Cardiac muscle cell (in vitro differentiated cells and primary cell): Measurements from ENCODE around the gene PDE10A. TPM values are rescaled to one million over a fixed set of nuclear protein-coding genes. Genes with fewer than 3 reads are reported as not detected.
A peak's percentile ranks its signal among the peaks of the same experiment; 100 is the strongest.

Source experiments
- DNase-seq, 2 donors: peaks; one replicate each; pipeline versions ENCODE4 v3.0.0 to v3.0.0-alpha.2; 2010 to 2017; ENCODE audit warnings: low read depth in 1 of 2, low spot score in 1 of 2
- H3K27ac ChIP-seq: fragments of 200-600 bp; sonication (generic); 2 replicates; pipeline ENCODE4 v1.5.1; 2016
- H3K27me3 ChIP-seq: fragments of 200-600 bp; sonication (generic); 2 replicates; pipeline ENCODE4 v1.6.0; 2016; ENCODE audit warnings: control low read depth
- H3K36me3 ChIP-seq: fragments of 200-600 bp; sonication (generic); 2 replicates; pipeline ENCODE4 v1.5.1; 2016; ENCODE audit warnings: control low read depth
- H3K4me1 ChIP-seq: fragments of 200-600 bp; sonication (generic); 2 replicates; pipeline ENCODE4 v1.8.1; 2017; ENCODE audit warnings: low read depth, mild to moderate bottlenecking, mixed run types
- H3K4me3 ChIP-seq: fragments of 200-600 bp; sonication (generic); 2 replicates; pipeline ENCODE4 v1.5.1; 2016; ENCODE audit warnings: mild to moderate bottlenecking
- H3K9me3 ChIP-seq: fragments of 200-600 bp; sonication (generic); 2 replicates; pipeline ENCODE4 v1.5.1; 2017; ENCODE audit warnings: low read depth, mild to moderate bottlenecking, control low read depth
- polyA plus RNA-seq: library from polyadenylated mRNA; unstranded; fragments of >200 nt; fragmentation: Nextera tagmentation; extraction: Ambion mirVana; gene quantifications from 2 replicates; pipeline ENCODE4 v1.2.1, GENCODE V29; 2016
- total RNA-seq: library from RNA; depleted of rRNA; stranded (reverse); fragments of >200 nt; gene quantifications from 2 replicates; pipeline ENCODE4 v1.2.3, GENCODE V29; 2016
- TF ChIP-seq, protein P1 (sequence below): IDR thresholded peaks from 2 replicates; pipeline ENCODE4 v1.5.1; 2012; ENCODE audit warnings: low read depth, mild to moderate bottlenecking, low read length

The PDE10A gene
- total and polyA plus RNA-seq, 2 experiments from 2014 or later: 0.82 to 5.4 TPM

DNA sequence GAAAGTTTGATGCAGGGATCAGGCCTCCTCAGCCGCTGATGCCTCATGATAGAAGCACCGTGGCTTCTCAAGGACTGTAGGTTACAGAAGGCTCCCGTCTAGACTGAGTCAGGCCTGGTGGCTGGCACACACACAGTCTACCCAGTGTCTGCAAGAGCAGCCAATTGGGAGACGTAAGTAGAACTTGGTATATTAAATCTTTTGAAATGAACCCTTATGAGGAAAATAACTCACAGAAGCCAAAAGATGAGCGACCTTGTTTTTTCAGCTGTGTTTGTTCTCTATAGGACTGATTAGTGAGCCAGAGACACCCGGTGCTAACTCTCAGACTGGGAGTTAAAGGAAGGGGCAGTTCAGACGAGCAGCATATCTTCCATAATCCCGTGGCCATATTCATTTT, 5.9 kb upstream of the PDE10A start:
- no peak for DNase-seq
- H3K9me3 ChIP-seq: no peaks in the 10 kb centered on the region
- TF ChIP-seq, protein P1, sequence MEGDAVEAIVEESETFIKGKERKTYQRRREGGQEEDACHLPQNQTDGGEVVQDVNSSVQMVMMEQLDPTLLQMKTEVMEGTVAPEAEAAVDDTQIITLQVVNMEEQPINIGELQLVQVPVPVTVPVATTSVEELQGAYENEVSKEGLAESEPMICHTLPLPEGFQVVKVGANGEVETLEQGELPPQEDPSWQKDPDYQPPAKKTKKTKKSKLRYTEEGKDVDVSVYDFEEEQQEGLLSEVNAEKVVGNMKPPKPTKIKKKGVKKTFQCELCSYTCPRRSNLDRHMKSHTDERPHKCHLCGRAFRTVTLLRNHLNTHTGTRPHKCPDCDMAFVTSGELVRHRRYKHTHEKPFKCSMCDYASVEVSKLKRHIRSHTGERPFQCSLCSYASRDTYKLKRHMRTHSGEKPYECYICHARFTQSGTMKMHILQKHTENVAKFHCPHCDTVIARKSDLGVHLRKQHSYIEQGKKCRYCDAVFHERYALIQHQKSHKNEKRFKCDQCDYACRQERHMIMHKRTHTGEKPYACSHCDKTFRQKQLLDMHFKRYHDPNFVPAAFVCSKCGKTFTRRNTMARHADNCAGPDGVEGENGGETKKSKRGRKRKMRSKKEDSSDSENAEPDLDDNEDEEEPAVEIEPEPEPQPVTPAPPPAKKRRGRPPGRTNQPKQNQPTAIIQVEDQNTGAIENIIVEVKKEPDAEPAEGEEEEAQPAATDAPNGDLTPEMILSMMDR: no peak
- H3K4me1 ChIP-seq: no peaks in the 10 kb centered on the region
- H3K27ac ChIP-seq: no peak overlapping the region
- H3K4me3 ChIP-seq: no peak overlapping the region
- H3K36me3 ChIP-seq: no peaks in the 10 kb centered on the region
- H3K27me3 ChIP-seq: peaks cover 63% of the 10 kb centered on the region

DNA sequence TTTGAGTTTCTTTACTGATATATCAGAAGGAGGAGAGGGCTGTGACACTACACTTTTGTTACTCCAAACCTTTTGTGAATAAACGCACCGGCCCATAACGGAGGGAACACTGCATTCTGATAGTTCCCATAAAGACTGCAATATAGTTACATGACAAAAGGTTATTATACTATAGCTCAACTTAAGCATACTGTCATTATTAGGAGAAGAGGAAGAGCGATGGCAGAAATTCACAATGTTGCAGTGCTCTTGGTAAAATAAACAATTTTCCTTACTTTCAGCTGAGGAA, 2.3 kb upstream of the PDE10A start:
- H3K27me3 ChIP-seq: peaks cover 92% of the 10 kb centered on the region
- H3K36me3 ChIP-seq: no peaks in the 10 kb centered on the region
- TF ChIP-seq, protein P1: no peak
- H3K9me3 ChIP-seq: no peaks in the 10 kb centered on the region
- H3K27ac ChIP-seq: no peak overlapping the region
- no peak overlapping the region for H3K4me3 ChIP-seq
- peaks cover 7% of the 10 kb centered on the region for H3K4me1 ChIP-seq
- DNase-seq: no peak

DNA sequence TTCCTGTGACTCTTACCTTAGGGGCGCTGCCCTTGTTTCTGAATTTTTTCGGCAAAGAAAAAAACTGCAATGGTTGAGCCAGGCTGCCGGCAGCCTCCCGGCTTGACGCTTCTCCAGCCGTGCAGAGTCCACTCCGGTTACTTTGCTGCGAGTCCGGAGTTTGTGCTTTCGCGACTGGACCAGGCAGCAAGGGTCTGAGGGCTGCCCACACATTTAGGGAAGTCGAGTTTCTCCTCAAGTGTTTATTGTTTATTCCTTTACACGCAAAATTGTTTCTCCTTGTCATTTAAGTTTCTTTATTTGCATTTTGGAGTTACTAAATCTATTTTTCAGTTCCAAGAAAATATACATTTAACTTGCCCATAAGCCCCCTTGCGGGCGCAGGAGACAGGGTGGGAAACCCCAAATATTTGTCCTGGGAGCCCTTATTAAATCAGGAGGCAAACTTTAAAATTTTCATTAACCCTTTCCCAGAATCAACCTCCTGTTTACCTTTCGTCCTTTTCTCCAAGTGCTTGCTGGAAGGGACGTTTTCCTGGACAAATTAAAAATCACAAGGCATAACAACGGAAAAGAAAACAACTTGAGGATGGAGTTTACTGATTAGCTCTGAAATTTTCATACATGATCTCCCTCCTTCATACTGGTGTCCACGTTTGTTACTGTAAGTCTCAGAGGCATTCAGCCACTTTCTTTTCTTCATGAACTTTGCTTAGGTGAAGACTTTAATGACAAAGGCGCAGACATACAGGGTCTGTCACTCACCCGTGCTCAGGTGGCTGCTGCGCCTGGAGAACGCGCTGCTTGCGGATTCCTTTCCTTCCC, 1.7 kb upstream of the PDE10A start:
- H3K4me1 ChIP-seq: peaks cover 7% of the 10 kb centered on the region
- peaks cover 92% of the 10 kb centered on the region for H3K27me3 ChIP-seq
- H3K4me3 ChIP-seq: peak overlapping the region; percentile 70
- peak in 1 of 2 donors; percentile 49 for DNase-seq
- TF ChIP-seq, protein P1: peak; percentile 30
- H3K9me3 ChIP-seq: no peaks in the 10 kb centered on the region
- H3K27ac ChIP-seq: no peak overlapping the region
- no peaks in the 10 kb centered on the region for H3K36me3 ChIP-seq

- Histone ChIP-seq H3K36me3 (no peaks in the 10 kb centered on the region), H3K27ac (no peak overlapping the region), H3K9me3 (no peaks in the 10 kb centered on the region), H3K4me1 (peaks cover 7% of the 10 kb centered on the region), H3K4me3 (peak overlapping the region; percentile 70), H3K27me3 (peaks cover 92% of the 10 kb centered on the region)
- TF ChIP-seq, protein P1: no peak
- DNase-seq: peak in 1 of 2 donors; percentile 29
Measured at GRCh38 chr6:165663736-165664558, 906 bp upstream of the PDE10A start.

DNA sequence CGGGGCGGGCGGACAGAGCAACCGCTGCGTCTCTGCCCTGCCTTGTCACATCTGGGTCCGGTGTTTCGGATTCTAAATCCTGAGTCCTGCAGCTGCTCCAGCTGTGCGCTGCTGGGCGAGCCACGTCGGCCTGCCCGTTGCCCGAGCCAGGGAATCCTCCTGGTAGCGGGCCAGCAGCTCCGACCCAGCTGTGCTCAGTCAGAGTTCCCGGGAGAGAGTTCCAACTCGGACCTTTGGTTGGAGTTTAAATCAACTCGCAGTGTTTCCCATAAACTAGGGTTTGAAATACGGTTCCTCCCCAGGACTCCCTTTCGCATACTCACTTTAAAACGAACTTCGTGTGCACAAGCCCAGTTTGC, 315 bp upstream of the PDE10A start:
- Histone ChIP-seq H3K4me3 (peak overlapping the region; percentile 70), H3K27ac (no peak overlapping the region), H3K4me1 (peaks cover 7% of the 10 kb centered on the region), H3K27me3 (peaks cover 93% of the 10 kb centered on the region), H3K9me3 (no peaks in the 10 kb centered on the region), H3K36me3 (no peaks in the 10 kb centered on the region)
- peak; percentile 48 to 82 for DNase-seq
- TF ChIP-seq, protein P1: no peak
